GM18526 (cell line): ENCODE results near the gene SEMA3B.

Source experiments
- POLR2A ChIP-seq: IDR thresholded peaks from 3 replicates; pipeline ENCODE4 v1.6.1; 2011; ENCODE audit not compliant: insufficient read length; ENCODE audit errors: extremely low read depth

Gene SEMA3B

GRCh38 chr3:50246517-50246954 is 22.4 kb upstream of the SEMA3B start:
- TF ChIP-seq POLR2A: no peak

GRCh38 chr3:50248387-50248786 is 20.6 kb upstream of the SEMA3B start:
- no peak for TF ChIP-seq POLR2A

GRCh38 chr3:50249457-50249856 is 19.5 kb upstream of the SEMA3B start:
- TF ChIP-seq POLR2A: no peak

GRCh38 chr3:50250514-50250913 is 18.4 kb upstream of the SEMA3B start:
- TF ChIP-seq POLR2A: no peak

- no peak for TF ChIP-seq POLR2A
Observed at GRCh38 chr3:50251220-50251619, 17.7 kb upstream of the SEMA3B start.

- no peak for TF ChIP-seq POLR2A
Observed at GRCh38 chr3:50254577-50255250, 14.2 kb upstream of the SEMA3B start.

GRCh38 chr3:50255251-50255615 is 13.7 kb upstream of the SEMA3B start:
- TF ChIP-seq POLR2A: no peak

- TF ChIP-seq POLR2A: no peak
Observed at GRCh38 chr3:50256978-50257890, 11.7 kb upstream of the SEMA3B start.

- TF ChIP-seq POLR2A: no peak
Observed at GRCh38 chr3:50258029-50258680, 10.8 kb upstream of the SEMA3B start.

- no peak for TF ChIP-seq POLR2A
Observed at GRCh38 chr3:50258979-50259378, 10.0 kb upstream of the SEMA3B start.

- no peak for TF ChIP-seq POLR2A
Observed at GRCh38 chr3:50259432-50260026, 9.4 kb upstream of the SEMA3B start.

- TF ChIP-seq POLR2A: peak; percentile 20
Observed at GRCh38 chr3:50260027-50260941, 8.7 kb upstream of the SEMA3B start.

- TF ChIP-seq POLR2A: no peak
Observed at GRCh38 chr3:50260942-50261441, 8.0 kb upstream of the SEMA3B start.

GRCh38 chr3:50261505-50261904 is 7.4 kb upstream of the SEMA3B start:
- no peak for TF ChIP-seq POLR2A
